ENCODE data around the gene TMEM108. TPM values are rescaled to one million over a fixed set of nuclear protein-coding genes. Genes with fewer than 3 reads are reported as not detected.

TMEM108 gene
- total and polyA plus RNA-seq, 10 of the 15 experiments (the other 5 are each of a cell fraction or from before 2014, with no cell fraction given): 0.02 to 0.58 (median 0.12) TPM; not detected in 5

DNA sequence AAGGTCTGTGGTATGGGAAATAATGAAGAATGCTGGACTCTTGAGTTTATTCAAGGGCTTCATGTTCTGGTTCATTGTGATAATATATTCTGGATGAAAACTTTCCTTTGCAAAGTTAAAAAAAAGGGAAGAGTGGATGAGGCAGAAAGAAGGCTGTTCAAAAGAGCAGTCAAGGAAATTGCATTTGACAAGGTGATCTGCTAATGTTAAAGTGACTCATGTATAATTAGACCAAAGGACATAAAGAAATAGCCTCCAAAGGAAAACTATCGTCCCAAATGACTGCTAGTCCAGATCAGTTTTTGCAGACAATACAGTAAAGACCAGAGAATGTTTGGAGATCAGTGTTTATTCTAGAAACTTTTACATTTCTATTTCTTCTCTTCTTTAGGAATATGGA is 9.8 kb downstream of the TMEM108 start:
- H3K79me2 ChIP-seq (ENCODE audit: control insufficient read depth, insufficient read depth, low read length): no peaks in the 10 kb centered on the region
- no peak overlapping the region for H3K4me2 ChIP-seq (ENCODE audit: control insufficient read depth, insufficient read depth)
- no peak for DNase-seq (ENCODE audit: low read depth, low spot score)
- no peak overlapping the region for H3K4me3 ChIP-seq
- no peak overlapping the region for H3K9ac ChIP-seq (ENCODE audit: control insufficient read depth, insufficient read depth, low read length)
- no TSS peak for BruUV-seq (replicated peaks)
- no peak for ATAC-seq
- ChIA-PET CTCF (no interaction called here), RAD21 (ENCODE audit: unreplicated experiment) (no interaction called here), POLR2A (no interaction called here), SMC1A (ENCODE audit: uncharacterized antibody, unreplicated experiment) (no interaction called here)
- in situ Hi-C loops (cut with MboI): no loop called here
- H4K20me1 ChIP-seq (ENCODE audit: control insufficient read depth, insufficient read depth): no peaks in the 10 kb centered on the region
- H3K36me3 ChIP-seq (ENCODE audit: control insufficient read depth in 2 of 2, insufficient read depth in 2 of 2, low read length in 1 of 2): no peaks in the 10 kb centered on the region
- H3K4me1 ChIP-seq (ENCODE audit: control insufficient read depth, insufficient read depth, low read length): no peaks in the 10 kb centered on the region
- no peak for TF ChIP-seq TCF7 (IDR thresholded peaks at IDR 0.05; ENCODE audit: borderline replicate concordance)
- TF ChIP-seq HDAC6 (IDR thresholded peaks at IDR 0.05; ENCODE audit: unreplicated experiment): no peak
- no peak for TF ChIP-seq TCF3 (IDR thresholded peaks at IDR 0.05; ENCODE audit: borderline replicate concordance, insufficient read depth, low read depth, low read length)
- no peak for TF ChIP-seq IKZF2 (IDR thresholded peaks at IDR 0.05)
- TF ChIP-seq NKRF (conservative IDR thresholded peaks at IDR 0.05): no peak
- TF ChIP-seq CREB1 (IDR thresholded peaks at IDR 0.05; ENCODE audit: low read depth): no peak
- TF ChIP-seq FOXK2 (IDR thresholded peaks at IDR 0.05): no peak
- no peak for TF ChIP-seq MAX (IDR thresholded peaks at IDR 0.05; ENCODE audit: low read depth, low read length)
- no peak for TF ChIP-seq POLR2AphosphoS5 (IDR thresholded peaks at IDR 0.05; ENCODE audit: low read length)
- peaks cover 0 to 7% of the 10 kb centered on the region in 2 experiments; a peak in 2 of 4 replicates for H3K27me3 ChIP-seq (replicated peaks in 1 of 2; ENCODE audit: control insufficient read depth in 2 of 2, insufficient read depth in 2 of 2, low read length in 1 of 2)
- 0% methylated on average over 1 of the region's 1 CpG for WGBS (ENCODE audit: insufficient coverage, insufficient replicate concordance, low lambda C conversion rate, missing lambda C conversion rate)
- no peak overlapping the region for H2AFZ ChIP-seq (ENCODE audit: control insufficient read depth, low read depth, low read length)
- FAIRE-seq: no peak
- H3K27ac ChIP-seq (ENCODE audit: control insufficient read depth, insufficient read depth): no peak overlapping the region
- no peaks in the 10 kb centered on the region for H3K9me3 ChIP-seq (replicated peaks; ENCODE audit: control insufficient read depth, insufficient read depth, low read length)
- intact Hi-C loops (cut with micrococcal nuclease; ENCODE audit: unreplicated experiment): no loop called here

Data from GM12878 (cell line).